ENCODE data around the gene GMEB1.
"Not testable (repeated sequence)": the region's sequence is repeated elsewhere in the genome, so short reads cannot be mapped to it uniquely, and the experiment has no call there.

The GMEB1 gene

GRCh38 chr1:28671254-28671780, 2.7 kb downstream of the GMEB1 start:
- no peak for DNase-seq

DNA sequence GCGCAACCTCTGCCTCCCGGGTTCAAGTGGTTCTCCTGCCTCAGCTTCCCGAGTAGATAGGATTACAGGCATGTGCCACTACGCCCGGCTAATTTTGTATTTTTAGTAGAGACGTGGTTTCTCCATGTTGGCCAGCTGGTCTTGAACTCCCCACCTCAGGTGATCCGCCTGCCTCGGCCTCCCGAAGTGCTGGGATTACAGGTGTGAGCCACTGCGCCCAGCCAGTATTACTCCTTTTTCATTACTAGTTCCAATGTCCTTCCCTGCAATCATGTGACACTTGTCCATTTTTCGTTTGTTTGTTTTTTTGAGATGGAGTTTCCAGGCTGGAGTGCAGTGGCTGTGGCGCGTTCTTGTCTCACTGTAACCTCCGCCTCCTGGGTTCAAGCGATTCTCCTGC, 4.4 kb downstream of the GMEB1 start:
- DNase-seq, result not testable (repeated sequence)

DNA sequence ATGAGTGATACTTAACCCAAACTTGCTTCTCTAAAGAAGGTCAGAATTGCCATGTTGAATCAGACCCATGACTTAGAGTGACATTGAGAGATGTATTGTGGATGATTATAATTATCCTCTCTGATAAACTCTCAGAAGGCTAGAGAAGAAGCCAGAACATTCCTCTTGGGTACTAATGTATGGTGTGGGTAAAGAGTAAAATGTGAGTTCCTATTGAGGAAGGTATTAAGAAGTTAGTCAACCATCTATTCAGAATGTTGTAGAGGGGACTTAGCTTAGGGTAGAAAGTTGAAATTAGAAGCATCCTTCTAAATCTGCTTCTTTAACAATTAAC, 7.3 kb downstream of the GMEB1 start:
- no peak for DNase-seq

DNA sequence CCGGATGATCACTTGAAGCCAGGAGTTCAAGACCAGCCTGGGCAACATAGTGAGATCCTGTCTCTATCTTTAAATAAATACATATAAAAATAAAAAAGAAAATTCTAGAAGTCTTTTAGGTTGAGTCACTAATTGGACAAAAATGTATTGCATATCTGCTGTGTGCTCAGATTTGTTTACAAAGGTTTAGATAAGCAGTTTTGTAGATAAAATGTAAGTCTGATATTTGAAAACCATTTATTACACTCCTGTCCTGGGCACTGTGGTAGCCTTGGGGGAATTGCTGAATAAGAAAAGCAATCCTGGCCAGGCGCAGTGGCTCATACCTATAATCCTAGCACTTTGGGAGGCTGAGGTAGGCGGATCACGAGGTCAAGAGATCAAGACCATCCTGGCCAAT, 11.6 kb downstream of the GMEB1 start:
- no peak for DNase-seq

DNA sequence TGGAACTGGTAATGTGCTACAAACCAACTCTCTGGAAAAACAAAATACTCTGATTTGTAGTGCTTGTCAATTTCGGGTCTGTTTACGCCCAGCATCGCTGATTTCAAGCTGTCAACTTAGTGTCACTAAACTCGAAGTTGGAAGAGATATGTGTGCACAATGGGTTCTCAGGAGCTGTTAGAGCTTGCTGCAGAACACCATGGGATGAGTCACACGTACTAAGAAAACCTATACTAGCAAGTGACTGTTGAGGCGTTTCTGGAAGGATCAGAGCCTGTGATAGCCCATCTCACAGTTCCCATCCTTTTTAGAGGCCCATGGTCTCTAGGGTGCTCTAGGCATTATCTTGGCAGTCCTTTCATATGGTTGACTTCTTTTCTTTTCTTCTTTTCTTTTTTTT, 14.3 kb downstream of the GMEB1 start:
- no peak for DNase-seq

DNA sequence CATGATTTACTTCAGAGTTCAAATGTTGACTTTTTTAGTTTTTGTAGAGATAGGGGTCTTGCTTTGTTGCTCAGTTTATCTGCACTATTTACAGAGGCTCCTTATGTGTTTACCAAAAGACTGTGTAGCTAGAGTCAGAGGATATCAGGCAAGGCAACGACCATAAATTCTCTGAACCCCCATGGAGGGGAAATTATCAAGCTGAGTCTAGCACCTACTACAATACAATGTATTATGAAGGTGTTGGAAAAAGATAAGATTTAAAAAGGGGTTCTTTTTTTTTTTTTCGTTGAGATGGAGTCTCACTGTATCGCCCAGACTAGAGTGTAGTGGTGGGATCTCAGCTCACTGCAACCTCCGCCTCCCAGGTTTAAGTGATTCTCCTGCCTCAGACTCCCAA, 16.4 kb downstream of the GMEB1 start:
- no peak for DNase-seq

GRCh38 chr1:28691627-28692026, 23.0 kb downstream of the GMEB1 start:
- not testable (repeated sequence) for DNase-seq

DNA sequence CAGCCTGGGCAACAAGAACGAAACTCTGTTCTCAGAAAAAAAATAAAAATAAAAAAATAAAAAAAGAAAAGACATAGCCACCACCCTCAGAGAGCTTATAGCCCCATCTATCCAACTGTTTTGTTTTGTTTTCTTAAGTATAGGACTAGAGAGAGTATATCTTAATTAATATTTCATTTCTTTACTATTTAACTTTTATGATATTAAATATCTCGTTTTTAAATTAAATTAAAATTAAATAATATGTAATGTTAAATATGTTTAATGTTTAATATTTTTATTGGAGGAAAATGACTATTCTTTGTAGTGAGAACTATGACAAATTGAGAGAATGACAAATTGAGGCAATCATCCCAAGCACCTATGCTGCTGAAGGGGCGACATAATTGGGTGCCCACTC, 35.0 kb downstream of the GMEB1 start:
- no peak for DNase-seq

DNA sequence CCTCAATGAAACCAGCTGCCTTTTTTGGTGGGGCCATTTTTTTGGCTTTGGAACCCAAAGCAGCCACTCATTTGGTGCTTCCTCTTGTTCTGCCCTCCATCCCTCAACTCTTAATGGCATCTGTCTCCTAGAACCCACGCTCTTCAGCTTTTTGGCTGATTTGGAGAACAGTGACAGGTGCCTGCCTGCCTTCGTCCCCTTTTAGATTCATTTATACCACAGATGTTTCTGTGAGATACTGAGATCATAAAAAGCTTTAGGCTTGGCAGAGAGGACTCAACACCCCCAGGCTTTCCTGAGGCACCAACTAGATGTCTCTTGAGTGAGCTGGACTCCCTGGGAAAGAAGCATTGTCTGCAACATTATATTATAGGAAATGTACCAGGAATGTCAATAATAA, 47.8 kb downstream of the GMEB1 start:
- no peak for DNase-seq

- no peak for DNase-seq
These were observed 49.6 kb downstream of the GMEB1 start for GRCh38 chr1:28718166-28718565.

DNA sequence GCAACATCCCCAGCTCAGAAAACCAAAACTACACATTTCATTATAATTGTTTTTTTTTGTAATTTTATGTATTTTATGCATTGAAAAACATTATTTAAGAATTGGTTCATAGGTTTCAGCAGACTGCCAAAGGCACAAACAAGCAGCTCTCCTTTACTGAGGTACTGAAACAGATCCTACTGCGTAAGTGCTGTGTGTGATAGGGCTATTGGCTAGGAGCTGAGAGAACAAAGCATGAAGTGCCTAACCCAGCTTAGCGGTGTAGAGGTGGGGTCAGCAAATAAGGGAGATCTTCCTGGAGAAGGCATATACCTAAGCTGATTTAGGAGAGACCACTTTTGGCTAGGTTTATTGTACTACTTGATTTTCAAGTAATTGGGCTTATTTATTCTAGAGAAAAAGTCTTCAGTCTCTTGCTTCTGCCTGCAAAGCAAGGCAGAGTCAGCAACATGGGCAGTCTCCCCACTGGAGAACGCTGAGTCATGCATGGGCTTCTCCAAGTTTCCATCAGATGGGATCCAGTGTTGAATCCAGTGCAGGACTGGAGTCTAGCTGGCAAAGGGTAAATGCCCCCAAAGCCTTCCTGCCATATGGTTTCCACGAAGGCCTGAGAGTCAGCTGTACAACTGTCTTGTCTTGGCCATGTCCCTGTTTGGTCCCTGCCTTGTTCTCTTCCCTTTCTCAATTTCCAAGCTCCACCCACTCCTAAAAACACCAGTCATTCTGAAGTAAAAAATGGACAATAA, 50.2 kb downstream of the GMEB1 start:
- DNase-seq, result peak; percentile 33

DNA sequence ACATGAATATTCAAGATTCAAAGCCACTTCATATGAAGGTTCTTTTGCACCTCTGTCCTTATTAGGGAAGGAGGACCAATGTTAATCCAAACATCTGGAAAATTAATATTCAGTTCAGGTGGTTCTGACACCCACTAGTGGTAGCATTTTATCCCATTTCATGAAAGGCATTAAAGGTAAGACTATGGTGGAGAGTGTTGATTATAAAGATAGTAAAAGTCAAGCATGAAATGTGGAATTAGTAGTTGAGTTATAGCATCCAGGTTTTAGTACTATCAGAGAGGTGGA, 50.7 kb downstream of the GMEB1 start:
- DNase-seq, result no peak

GRCh38 chr1:28720376-28720775, 51.8 kb downstream of the GMEB1 start:
- no peak for DNase-seq

GRCh38 chr1:28721927-28722326, 53.3 kb downstream of the GMEB1 start:
- peak; percentile 19 for DNase-seq

- not testable (repeated sequence) for DNase-seq
These were observed 56.8 kb downstream of the GMEB1 start for GRCh38 chr1:28725365-28725764.

DNA sequence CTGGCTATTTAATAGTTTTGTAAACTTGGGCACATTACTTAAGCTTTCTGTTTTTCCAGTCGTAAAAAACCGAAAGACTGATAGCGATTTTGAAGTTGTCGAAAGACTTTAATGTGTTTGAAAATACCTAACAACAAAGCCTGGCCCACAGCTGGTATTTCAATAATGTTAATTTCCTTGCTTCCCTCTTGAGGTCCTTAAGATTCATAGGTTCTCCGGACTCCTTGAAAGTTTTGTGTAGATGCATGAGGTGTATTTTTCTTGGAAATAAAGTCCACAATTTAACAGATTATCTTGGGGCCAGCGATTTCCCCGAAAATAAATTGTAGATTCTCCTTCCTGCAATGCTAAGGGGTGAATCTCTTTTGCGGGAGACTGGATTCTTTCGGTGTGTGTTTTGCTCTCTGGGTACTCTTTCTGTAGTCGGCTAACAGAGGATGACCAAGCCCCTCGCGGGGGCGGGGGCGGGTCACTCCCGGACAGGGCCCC, 67.4 kb downstream of the GMEB1 start:
- no peak for DNase-seq

GRCh38 chr1:28736450-28737306, 68.1 kb downstream of the GMEB1 start, which contains the start of gene YTHDF2:
TSS of gene YTHDF2 (plus strand) at chr1:28736940. CDS start at chr1:28737121, 181 bp downstream.
- peak; percentile 98 for DNase-seq

- peak; percentile 40 for DNase-seq
These were observed 68.9 kb downstream of the GMEB1 start for GRCh38 chr1:28737307-28738132.

GRCh38 chr1:28740118-28740517, 71.5 kb downstream of the GMEB1 start:
- DNase-seq, result no peak

- DNase-seq, result no peak
These were observed 75.6 kb downstream of the GMEB1 start for GRCh38 chr1:28744184-28744583.

- no peak for DNase-seq
These were observed 77.1 kb downstream of the GMEB1 start for GRCh38 chr1:28745653-28746173.

GRCh38 chr1:28750330-28750729, 81.7 kb downstream of the GMEB1 start:
- DNase-seq, result no peak

All from fibroblast of skin of abdomen (primary cell).